HepG2 (cell line): ENCODE measurements around the gene KANSL3. TPM values are rescaled to one million over a fixed set of nuclear protein-coding genes. Genes with fewer than 3 reads are reported as not detected.

Source experiments
- AHR ChIP-seq: IDR thresholded peaks from 2 replicates; pipeline ENCODE4 v1.6.1; 2018; ENCODE audit warnings: missing genetic modification reagents, missing compliant biosample characterization
- CBFB ChIP-seq: sonication (generic); formaldehyde crosslinking; IDR thresholded peaks from 2 replicates; pipeline ENCODE4 v1.4.0; 2020; ENCODE audit warnings: missing genetic modification reagents
- HOXD1 ChIP-seq: sonication (generic); formaldehyde crosslinking; IDR thresholded peaks from 2 replicates; pipeline ENCODE4 v1.5.0; 2020; ENCODE audit warnings: missing genetic modification reagents
- NR2F6 ChIP-seq, 2 experiments: IDR thresholded peaks; 2 replicates each; pipeline ENCODE4 v1.6.1; 2016; ENCODE audit warnings: antibody characterized with exemption in 1 of 2, mild to moderate bottlenecking in 1 of 2
- PAF1 ChIP-seq: IDR thresholded peaks from 2 replicates; pipeline ENCODE4 v1.6.1; 2016; ENCODE audit warnings: missing genetic modification reagents, missing compliant biosample characterization
- TBX2 ChIP-seq: sonication (generic); formaldehyde crosslinking; IDR thresholded peaks from 2 replicates; pipeline ENCODE4 v1.5.0; 2020; ENCODE audit warnings: missing genetic modification reagents, mild to moderate bottlenecking, borderline replicate concordance
- ZBTB21 ChIP-seq: sonication (generic); formaldehyde crosslinking; IDR thresholded peaks from 2 replicates; pipeline ENCODE4 v1.4.0; 2020; ENCODE audit warnings: missing genetic modification reagents
- ZNF274 ChIP-seq: sonication (generic); formaldehyde crosslinking; IDR thresholded peaks from 2 replicates; pipeline ENCODE4 v1.5.1; 2020; ENCODE audit warnings: mild to moderate bottlenecking, missing genetic modification reagents
- ZNF577 ChIP-seq: sonication (generic); formaldehyde crosslinking; IDR thresholded peaks from 2 replicates; pipeline ENCODE4 v1.4.0; 2020; ENCODE audit warnings: mild to moderate bottlenecking, low read depth, missing genetic modification reagents, borderline replicate concordance
- ZNF792 ChIP-seq: IDR thresholded peaks from 2 replicates; pipeline ENCODE4 v1.6.1; 2016
- polyA plus RNA-seq, 8 experiments: library from polyadenylated mRNA; depleted of rRNA in 3 of 8; stranded (reverse) in 7 of 8; unstranded in 1 of 8; fragments of >200 nt; fragmentation: Illumina TruSeq in 4 of 8; extraction: Trizol in 4 of 8; gene quantifications; 2 replicates each; pipeline versions ENCODE4 v1.2.1 to v1.2.3, GENCODE V29; 2011 to 2016; ENCODE audit warnings: low read depth in 4 of 8, missing spikeins in 1 of 8, mixed read lengths in 1 of 8; ENCODE audit not compliant: insufficient read depth in 1 of 8
- total RNA-seq, 5 experiments: library from RNA; depleted of rRNA; stranded (reverse); fragments of >200 nt; fragmentation: Illumina TruSeq; extraction: Trizol; gene quantifications; 2 replicates each; pipeline ENCODE4 v1.2.3, GENCODE V29; 2016; ENCODE audit warnings: low read depth in 1 of 5
- TF ChIP-seq, protein P1 (sequence below): sonication (generic); formaldehyde crosslinking; IDR thresholded peaks from one replicate; pipeline ENCODE4 v1.5.1; 2020; ENCODE audit warnings: mild to moderate bottlenecking, missing genetic modification reagents; ENCODE audit errors: not compliant biosample characterization
- TF ChIP-seq, protein P2 (sequence below): sonication (generic); formaldehyde crosslinking; IDR thresholded peaks from 2 replicates; pipeline ENCODE4 v1.5.0; 2020; ENCODE audit warnings: mild to moderate bottlenecking, missing genetic modification reagents, borderline replicate concordance

The KANSL3 gene
- total and polyA plus RNA-seq, 2 of the 13 experiments (the other 11 are each of a cell fraction or from before 2014, with no cell fraction given) = 20.8 to 37.3 TPM

DNA sequence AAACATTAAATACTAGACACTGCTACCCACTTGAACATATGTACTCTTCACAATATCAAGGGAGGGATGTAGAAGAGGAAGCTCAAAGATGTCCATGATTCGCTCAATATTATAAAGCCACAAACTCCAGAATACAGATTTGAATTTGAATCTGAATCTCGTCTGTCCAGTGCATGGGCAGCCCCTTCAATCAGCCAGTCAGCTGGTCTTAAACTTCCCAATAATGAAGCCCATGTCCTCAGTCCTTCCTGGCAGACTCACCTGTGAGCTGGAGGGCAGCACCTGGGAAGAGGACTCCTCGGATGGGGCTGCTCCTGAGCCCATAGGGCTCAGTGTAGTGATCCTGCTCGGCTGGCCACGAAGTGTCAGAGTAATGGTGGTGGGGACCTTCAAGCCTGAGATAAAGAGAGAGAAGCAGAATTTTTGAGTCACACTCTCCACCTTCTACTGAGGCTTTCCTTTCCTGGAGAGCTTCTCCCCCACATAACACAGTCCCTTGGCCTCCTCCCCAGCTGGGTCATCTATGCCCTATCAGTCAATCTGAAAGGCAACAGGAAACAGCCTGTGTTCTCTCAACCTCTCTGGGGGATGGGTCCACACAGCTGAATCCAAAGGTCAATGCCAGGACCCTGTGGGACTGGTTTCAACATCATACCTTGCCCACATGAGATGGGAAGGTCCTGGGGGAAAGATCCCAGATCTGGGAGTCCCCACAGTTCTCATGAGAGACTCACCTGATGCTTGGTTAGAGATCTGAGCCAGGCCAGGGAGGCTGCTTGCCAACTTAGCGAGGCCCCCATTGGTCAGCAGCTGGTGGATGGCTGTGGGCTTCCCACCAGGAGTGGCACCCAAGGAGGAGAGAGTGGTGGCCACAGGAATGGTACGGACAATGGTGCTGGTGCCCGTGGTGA lies 36.5 kb downstream of the KANSL3 start (continued):
- TF ChIP-seq, protein P1, sequence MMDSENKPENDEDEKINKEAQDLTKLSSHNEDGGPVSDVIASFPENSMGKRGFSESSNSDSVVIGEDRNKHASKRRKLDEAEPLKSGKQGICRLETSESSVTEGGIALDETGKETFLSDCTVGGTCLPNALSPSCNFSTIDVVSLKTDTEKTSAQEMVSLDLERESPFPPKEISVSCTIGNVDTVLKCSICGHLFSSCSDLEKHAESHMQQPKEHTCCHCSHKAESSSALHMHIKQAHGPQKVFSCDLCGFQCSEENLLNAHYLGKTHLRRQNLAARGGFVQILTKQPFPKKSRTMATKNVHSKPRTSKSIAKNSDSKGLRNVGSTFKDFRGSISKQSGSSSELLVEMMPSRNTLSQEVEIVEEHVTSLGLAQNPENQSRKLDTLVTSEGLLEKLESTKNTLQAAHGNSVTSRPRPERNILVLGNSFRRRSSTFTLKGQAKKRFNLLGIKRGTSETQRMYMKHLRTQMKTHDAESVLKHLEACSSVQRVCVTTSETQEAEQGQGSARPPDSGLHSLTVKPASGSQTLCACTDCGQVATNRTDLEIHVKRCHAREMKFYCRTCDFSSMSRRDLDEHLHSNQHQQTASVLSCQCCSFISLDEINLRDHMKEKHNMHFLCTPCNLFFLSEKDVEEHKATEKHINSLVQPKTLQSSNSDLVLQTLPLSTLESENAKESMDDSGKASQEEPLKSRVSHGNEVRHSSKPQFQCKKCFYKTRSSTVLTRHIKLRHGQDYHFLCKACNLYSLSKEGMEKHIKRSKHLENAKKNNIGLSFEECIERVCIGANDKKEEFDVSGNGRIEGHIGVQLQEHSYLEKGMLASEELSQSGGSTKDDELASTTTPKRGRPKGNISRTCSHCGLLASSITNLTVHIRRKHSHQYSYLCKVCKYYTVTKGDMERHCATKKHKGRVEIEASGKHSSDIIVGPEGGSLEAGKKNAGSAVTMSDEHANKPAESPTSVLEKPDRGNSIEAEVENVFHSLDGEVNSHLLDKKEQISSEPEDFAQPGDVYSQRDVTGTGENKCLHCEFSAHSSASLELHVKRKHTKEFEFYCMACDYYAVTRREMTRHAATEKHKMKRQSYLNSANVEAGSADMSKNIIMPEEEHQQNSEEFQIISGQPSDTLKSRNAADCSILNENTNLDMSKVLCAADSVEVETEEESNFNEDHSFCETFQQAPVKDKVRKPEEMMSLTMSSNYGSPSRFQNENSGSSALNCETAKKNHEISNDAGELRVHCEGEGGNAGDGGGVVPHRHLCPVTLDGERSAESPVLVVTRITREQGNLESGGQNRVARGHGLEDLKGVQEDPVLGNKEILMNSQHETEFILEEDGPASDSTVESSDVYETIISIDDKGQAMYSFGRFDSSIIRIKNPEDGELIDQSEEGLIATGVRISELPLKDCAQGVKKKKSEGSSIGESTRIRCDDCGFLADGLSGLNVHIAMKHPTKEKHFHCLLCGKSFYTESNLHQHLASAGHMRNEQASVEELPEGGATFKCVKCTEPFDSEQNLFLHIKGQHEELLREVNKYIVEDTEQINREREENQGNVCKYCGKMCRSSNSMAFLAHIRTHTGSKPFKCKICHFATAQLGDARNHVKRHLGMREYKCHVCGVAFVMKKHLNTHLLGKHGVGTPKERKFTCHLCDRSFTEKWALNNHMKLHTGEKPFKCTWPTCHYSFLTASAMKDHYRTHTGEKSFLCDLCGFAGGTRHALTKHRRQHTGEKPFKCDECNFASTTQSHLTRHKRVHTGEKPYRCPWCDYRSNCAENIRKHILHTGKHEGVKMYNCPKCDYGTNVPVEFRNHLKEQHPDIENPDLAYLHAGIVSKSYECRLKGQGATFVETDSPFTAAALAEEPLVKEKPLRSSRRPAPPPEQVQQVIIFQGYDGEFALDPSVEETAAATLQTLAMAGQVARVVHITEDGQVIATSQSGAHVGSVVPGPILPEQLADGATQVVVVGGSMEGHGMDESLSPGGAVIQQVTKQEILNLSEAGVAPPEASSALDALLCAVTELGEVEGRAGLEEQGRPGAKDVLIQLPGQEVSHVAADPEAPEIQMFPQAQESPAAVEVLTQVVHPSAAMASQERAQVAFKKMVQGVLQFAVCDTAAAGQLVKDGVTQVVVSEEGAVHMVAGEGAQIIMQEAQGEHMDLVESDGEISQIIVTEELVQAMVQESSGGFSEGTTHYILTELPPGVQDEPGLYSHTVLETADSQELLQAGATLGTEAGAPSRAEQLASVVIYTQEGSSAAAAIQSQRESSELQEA (CRISPR knock-in tag) = no peak
- TF ChIP-seq, protein P2, sequence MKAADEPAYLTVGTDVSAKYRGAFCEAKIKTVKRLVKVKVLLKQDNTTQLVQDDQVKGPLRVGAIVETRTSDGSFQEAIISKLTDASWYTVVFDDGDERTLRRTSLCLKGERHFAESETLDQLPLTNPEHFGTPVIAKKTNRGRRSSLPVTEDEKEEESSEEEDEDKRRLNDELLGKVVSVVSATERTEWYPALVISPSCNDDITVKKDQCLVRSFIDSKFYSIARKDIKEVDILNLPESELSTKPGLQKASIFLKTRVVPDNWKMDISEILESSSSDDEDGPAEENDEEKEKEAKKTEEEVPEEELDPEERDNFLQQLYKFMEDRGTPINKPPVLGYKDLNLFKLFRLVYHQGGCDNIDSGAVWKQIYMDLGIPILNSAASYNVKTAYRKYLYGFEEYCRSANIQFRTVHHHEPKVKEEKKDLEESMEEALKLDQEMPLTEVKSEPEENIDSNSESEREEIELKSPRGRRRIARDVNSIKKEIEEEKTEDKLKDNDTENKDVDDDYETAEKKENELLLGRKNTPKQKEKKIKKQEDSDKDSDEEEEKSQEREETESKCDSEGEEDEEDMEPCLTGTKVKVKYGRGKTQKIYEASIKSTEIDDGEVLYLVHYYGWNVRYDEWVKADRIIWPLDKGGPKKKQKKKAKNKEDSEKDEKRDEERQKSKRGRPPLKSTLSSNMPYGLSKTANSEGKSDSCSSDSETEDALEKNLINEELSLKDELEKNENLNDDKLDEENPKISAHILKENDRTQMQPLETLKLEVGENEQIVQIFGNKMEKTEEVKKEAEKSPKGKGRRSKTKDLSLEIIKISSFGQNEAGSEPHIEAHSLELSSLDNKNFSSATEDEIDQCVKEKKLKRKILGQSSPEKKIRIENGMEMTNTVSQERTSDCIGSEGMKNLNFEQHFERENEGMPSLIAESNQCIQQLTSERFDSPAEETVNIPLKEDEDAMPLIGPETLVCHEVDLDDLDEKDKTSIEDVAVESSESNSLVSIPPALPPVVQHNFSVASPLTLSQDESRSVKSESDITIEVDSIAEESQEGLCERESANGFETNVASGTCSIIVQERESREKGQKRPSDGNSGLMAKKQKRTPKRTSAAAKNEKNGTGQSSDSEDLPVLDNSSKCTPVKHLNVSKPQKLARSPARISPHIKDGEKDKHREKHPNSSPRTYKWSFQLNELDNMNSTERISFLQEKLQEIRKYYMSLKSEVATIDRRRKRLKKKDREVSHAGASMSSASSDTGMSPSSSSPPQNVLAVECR = peak; percentile 83
- peak; percentile 87 for TF ChIP-seq TBX2 (CRISPR knock-in tag)
- TF ChIP-seq AHR (CRISPR knock-in tag) = no peak
- no peak for TF ChIP-seq PAF1 (CRISPR knock-in tag)
- peak; percentile 72; the same call in 1 of the 2 replicates for TF ChIP-seq CBFB (CRISPR knock-in tag)
- TF ChIP-seq HOXD1 (CRISPR knock-in tag) = peak; percentile 95
- TF ChIP-seq NR2F6 (IDR thresholded peaks at IDR 0.05) = peak; percentile 95
- peak; percentile 99 for TF ChIP-seq NR2F6 (CRISPR knock-in tag; IDR thresholded peaks at IDR 0.05)
- TF ChIP-seq ZNF274 (CRISPR knock-in tag) = no peak; the same call in 1 of the 2 replicates
- no peak for TF ChIP-seq ZBTB21 (CRISPR knock-in tag)
- peak; percentile 87; the same call in 1 of the 2 replicates for TF ChIP-seq ZNF792
- no peak for TF ChIP-seq ZNF577 (CRISPR knock-in tag)
